ENCODE results near the gene JARID2. TPM values are rescaled to one million over a fixed set of nuclear protein-coding genes. Genes with fewer than 3 reads are reported as not detected.

The JARID2 gene
- total and polyA plus RNA-seq, 2 of the 13 experiments (the other 11 are each of a cell fraction or from before 2014, with no cell fraction given): 7.5 to 10.3 TPM

GRCh38 chr6:15339081-15339480 is 93.2 kb downstream of the JARID2 start:
- H3K27me3 ChIP-seq (ENCODE audit: control insufficient read depth in 1 of 2, insufficient read depth in 2 of 2, low read length in 2 of 2): no peaks in the 10 kb centered on the region
- TF ChIP-seq AKAP8 (CRISPR knock-in tag; IDR thresholded peaks at IDR 0.05) (no peak), ZNF678 (CRISPR knock-in tag; IDR thresholded peaks at IDR 0.05) (no peak), ZNF577 (CRISPR knock-in tag; IDR thresholded peaks at IDR 0.05; ENCODE audit: borderline replicate concordance, low read depth) (no peak)
- TF ChIP-seq, protein P1, sequence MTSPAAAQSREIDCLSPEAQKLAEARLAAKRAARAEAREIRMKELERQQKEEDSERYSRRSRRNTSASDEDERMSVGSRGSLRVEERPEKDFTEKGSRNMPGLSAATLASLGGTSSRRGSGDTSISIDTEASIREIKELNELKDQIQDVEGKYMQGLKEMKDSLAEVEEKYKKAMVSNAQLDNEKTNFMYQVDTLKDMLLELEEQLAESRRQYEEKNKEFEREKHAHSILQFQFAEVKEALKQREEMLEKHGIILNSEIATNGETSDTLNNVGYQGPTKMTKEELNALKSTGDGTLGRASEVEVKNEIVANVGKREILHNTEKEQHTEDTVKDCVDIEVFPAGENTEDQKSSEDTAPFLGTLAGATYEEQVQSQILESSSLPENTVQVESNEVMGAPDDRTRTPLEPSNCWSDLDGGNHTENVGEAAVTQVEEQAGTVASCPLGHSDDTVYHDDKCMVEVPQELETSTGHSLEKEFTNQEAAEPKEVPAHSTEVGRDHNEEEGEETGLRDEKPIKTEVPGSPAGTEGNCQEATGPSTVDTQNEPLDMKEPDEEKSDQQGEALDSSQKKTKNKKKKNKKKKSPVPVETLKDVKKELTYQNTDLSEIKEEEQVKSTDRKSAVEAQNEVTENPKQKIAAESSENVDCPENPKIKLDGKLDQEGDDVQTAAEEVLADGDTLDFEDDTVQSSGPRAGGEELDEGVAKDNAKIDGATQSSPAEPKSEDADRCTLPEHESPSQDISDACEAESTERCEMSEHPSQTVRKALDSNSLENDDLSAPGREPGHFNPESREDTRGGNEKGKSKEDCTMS (CRISPR knock-in tag; conservative IDR thresholded peaks at IDR 0.05): no peak
- no peak overlapping the region for H3K4me3 ChIP-seq (replicated peaks in 1 of 3; ENCODE audit: insufficient read depth in 1 of 3, low read depth in 2 of 3, low read length in 3 of 3)
- H2AFZ ChIP-seq (ENCODE audit: low read length): no peak overlapping the region
- H3K4me1 ChIP-seq (ENCODE audit: insufficient read depth, low read length): no peaks in the 10 kb centered on the region
- no peak overlapping the region for H3K27ac ChIP-seq (ENCODE audit: extremely low read length, insufficient read depth, low read length)
- DNase-seq (ENCODE audit: low spot score) (no peak), FAIRE-seq (no peak), ATAC-seq (no peak)
- no peaks in the 10 kb centered on the region for H3K36me3 ChIP-seq (replicated peaks in 1 of 2; ENCODE audit: control insufficient read depth in 1 of 2, insufficient read depth in 2 of 2, low read length in 2 of 2)
- ChIA-PET CTCF (ENCODE audit: low intra/inter-chr PET ratio, low total read pairs) (no interaction called here), POLR2A (no interaction called here)
- 93% methylated on average over 4 of the region's 4 CpGs for WGBS (ENCODE audit: low lambda C conversion rate)
- H3K79me2 ChIP-seq (ENCODE audit: insufficient read depth, low read length): peaks cover 22% of the 10 kb centered on the region
- H3K4me2 ChIP-seq (ENCODE audit: low read depth, low read length): no peak overlapping the region
- BruUV-seq (replicated peaks): no TSS peak
- intact Hi-C loops (cut with micrococcal nuclease; ENCODE audit: unreplicated experiment) (no loop called here), in situ Hi-C loops (cut with HindIII; ENCODE audit: extremely low pct_ligation_motif_present, low pct_unique_long_range_greater_than_20kb) (no loop called here)
- H3K9me3 ChIP-seq (ENCODE audit: low read length): no peaks in the 10 kb centered on the region
- H4K20me1 ChIP-seq (ENCODE audit: insufficient read depth, low read length): peaks cover 3% of the 10 kb centered on the region; the same call in 1 of the 2 replicates
- H3K9ac ChIP-seq (ENCODE audit: insufficient read depth, low read depth, low read length): no peak overlapping the region

DNA sequence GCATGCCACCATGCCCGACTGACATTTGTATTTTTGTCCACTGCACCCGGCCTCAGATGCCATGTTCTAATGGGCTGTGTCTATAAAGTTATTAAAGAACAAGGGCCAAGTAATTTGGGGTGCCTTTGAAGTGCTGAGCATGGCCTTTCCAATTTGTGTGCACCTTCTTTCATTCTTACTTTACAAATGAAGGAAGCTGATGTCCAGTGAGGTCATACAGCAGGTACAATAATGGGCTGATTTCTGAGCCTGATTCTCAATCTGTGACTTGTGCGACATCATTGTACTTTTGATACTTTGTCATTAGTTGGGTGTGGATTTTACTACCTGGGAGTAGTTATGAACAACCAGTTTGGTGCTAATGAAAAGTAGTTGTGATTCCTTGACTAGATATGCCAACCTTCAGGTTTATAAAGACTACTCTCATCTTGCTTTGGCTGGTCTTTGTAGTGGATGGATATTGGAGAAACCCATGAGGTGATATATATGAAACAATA is 94.3 kb downstream of the JARID2 start:
- Histone ChIP-seq H2AFZ (ENCODE audit: low read length) (no peak overlapping the region), H3K4me2 (ENCODE audit: low read depth, low read length) (no peak overlapping the region), H3K9me3 (ENCODE audit: low read length) (no peaks in the 10 kb centered on the region), H3K4me1 (ENCODE audit: insufficient read depth, low read length) (no peaks in the 10 kb centered on the region), H3K4me3 (replicated peaks in 1 of 3; ENCODE audit: insufficient read depth in 1 of 3, low read depth in 2 of 3, low read length in 3 of 3) (no peak overlapping the region), H3K79me2 (ENCODE audit: insufficient read depth, low read length) (peaks cover 23% of the 10 kb centered on the region), H4K20me1 (ENCODE audit: insufficient read depth, low read length) (peaks cover 3% of the 10 kb centered on the region; the same call in 1 of the 2 replicates), H3K36me3 (replicated peaks in 1 of 2; ENCODE audit: control insufficient read depth in 1 of 2, insufficient read depth in 2 of 2, low read length in 2 of 2) (no peaks in the 10 kb centered on the region), H3K27ac (ENCODE audit: extremely low read length, insufficient read depth, low read length) (no peak overlapping the region), H3K9ac (ENCODE audit: insufficient read depth, low read depth, low read length) (no peak overlapping the region), H3K27me3 (ENCODE audit: control insufficient read depth in 1 of 2, insufficient read depth in 2 of 2, low read length in 2 of 2) (no peaks in the 10 kb centered on the region)
- intact Hi-C loops (cut with micrococcal nuclease; ENCODE audit: unreplicated experiment) (no loop called here), in situ Hi-C loops (cut with HindIII; ENCODE audit: extremely low pct_ligation_motif_present, low pct_unique_long_range_greater_than_20kb) (no loop called here)
- no peak for DNase-seq (ENCODE audit: low spot score)
- FAIRE-seq: no peak
- ChIA-PET POLR2A (no interaction called here), CTCF (ENCODE audit: low intra/inter-chr PET ratio, low total read pairs) (no interaction called here)
- BruUV-seq (replicated peaks): no TSS peak
- WGBS (ENCODE audit: low lambda C conversion rate): 98% methylated on average over 3 of the region's 3 CpGs
- ATAC-seq: no peak
- TF ChIP-seq, protein P2, sequence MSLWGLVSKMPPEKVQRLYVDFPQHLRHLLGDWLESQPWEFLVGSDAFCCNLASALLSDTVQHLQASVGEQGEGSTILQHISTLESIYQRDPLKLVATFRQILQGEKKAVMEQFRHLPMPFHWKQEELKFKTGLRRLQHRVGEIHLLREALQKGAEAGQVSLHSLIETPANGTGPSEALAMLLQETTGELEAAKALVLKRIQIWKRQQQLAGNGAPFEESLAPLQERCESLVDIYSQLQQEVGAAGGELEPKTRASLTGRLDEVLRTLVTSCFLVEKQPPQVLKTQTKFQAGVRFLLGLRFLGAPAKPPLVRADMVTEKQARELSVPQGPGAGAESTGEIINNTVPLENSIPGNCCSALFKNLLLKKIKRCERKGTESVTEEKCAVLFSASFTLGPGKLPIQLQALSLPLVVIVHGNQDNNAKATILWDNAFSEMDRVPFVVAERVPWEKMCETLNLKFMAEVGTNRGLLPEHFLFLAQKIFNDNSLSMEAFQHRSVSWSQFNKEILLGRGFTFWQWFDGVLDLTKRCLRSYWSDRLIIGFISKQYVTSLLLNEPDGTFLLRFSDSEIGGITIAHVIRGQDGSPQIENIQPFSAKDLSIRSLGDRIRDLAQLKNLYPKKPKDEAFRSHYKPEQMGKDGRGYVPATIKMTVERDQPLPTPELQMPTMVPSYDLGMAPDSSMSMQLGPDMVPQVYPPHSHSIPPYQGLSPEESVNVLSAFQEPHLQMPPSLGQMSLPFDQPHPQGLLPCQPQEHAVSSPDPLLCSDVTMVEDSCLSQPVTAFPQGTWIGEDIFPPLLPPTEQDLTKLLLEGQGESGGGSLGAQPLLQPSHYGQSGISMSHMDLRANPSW (CRISPR knock-in tag; IDR thresholded peaks at IDR 0.05; ENCODE audit: borderline replicate concordance): no peak
- no peak for TF ChIP-seq ZNF878 (CRISPR knock-in tag; IDR thresholded peaks at IDR 0.05)
- TF ChIP-seq, protein P3, sequence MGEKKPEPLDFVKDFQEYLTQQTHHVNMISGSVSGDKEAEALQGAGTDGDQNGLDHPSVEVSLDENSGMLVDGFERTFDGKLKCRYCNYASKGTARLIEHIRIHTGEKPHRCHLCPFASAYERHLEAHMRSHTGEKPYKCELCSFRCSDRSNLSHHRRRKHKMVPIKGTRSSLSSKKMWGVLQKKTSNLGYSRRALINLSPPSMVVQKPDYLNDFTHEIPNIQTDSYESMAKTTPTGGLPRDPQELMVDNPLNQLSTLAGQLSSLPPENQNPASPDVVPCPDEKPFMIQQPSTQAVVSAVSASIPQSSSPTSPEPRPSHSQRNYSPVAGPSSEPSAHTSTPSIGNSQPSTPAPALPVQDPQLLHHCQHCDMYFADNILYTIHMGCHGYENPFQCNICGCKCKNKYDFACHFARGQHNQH (CRISPR knock-in tag; IDR thresholded peaks at IDR 0.05): no peak
- no peak for TF ChIP-seq HIC2 (CRISPR knock-in tag; IDR thresholded peaks at IDR 0.05; ENCODE audit: low read depth)
- TF ChIP-seq ZNF124 (CRISPR knock-in tag; IDR thresholded peaks at IDR 0.05): no peak
- no peak for TF ChIP-seq ZNF703 (CRISPR knock-in tag; IDR thresholded peaks at IDR 0.05; ENCODE audit: borderline replicate concordance)

All from HepG2 (cell line).